B cell (primary cell): Measurements from ENCODE around the gene FBXO44.

ENCODE experiments used
- EZH2 ChIP-seq: IDR thresholded peaks from 2 replicates; pipeline ENCODE4 v1.6.1; 2012; ENCODE audit warnings: borderline replicate concordance, low read depth, mild to moderate bottlenecking, moderate library complexity, low read length; ENCODE audit not compliant: insufficient read depth, poor library complexity, severe bottlenecking
- TF ChIP-seq, protein P1 (sequence below): fragments of 200-600 bp; IDR thresholded peaks from one replicate; pipeline ENCODE4 v1.8.0; 2022; ENCODE audit warnings: antibody characterized with exemption, mild to moderate bottlenecking

DNA sequence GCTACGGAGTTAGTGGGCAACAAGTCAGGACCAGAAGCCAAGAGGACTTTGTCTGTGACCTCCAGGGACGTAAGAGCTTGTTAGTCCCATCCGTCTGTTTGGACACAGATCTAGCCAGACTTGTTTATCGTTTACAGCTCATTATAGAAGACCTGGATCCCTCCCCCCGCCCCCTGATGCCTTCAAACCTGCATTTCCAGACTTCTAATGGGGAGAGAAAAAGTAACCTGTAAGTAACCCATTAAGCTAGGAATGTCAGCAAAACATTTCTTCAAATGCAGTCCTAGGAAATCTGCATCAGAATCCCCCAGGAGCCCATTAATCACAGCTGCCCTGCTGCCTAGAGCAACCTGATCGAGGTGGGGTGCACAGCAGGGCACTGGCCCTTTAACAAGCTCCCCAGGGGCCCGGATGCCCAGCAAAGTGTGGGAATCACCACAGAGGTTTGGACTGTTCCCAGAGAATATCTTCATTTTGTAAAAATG, 27.7 kb downstream of the FBXO44 start:
- no peak for TF ChIP-seq EZH2
- TF ChIP-seq, protein P1, sequence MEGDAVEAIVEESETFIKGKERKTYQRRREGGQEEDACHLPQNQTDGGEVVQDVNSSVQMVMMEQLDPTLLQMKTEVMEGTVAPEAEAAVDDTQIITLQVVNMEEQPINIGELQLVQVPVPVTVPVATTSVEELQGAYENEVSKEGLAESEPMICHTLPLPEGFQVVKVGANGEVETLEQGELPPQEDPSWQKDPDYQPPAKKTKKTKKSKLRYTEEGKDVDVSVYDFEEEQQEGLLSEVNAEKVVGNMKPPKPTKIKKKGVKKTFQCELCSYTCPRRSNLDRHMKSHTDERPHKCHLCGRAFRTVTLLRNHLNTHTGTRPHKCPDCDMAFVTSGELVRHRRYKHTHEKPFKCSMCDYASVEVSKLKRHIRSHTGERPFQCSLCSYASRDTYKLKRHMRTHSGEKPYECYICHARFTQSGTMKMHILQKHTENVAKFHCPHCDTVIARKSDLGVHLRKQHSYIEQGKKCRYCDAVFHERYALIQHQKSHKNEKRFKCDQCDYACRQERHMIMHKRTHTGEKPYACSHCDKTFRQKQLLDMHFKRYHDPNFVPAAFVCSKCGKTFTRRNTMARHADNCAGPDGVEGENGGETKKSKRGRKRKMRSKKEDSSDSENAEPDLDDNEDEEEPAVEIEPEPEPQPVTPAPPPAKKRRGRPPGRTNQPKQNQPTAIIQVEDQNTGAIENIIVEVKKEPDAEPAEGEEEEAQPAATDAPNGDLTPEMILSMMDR = no peak
